Choroid plexus epithelial cell (primary cell): Measurements from ENCODE around the gene ARHGAP26.

ENCODE experiments used
- DNase-seq: peaks from one replicate; pipeline ENCODE4 v3.0.0-alpha.2; 2010; ENCODE audit warnings: low read depth
- H3K4me3 ChIP-seq: 2 replicates; pipeline ENCODE4 v1.5.1; 2011; ENCODE audit warnings: low read depth, mild to moderate bottlenecking, control low read depth, low read length, moderate library complexity
- CTCF ChIP-seq: conservative IDR thresholded peaks from 2 replicates; pipeline ENCODE4 v1.5.1; 2011; ENCODE audit warnings: low read depth, mild to moderate bottlenecking, control low read depth, inconsistent platforms, low read length, moderate library complexity

Gene ARHGAP26

DNA sequence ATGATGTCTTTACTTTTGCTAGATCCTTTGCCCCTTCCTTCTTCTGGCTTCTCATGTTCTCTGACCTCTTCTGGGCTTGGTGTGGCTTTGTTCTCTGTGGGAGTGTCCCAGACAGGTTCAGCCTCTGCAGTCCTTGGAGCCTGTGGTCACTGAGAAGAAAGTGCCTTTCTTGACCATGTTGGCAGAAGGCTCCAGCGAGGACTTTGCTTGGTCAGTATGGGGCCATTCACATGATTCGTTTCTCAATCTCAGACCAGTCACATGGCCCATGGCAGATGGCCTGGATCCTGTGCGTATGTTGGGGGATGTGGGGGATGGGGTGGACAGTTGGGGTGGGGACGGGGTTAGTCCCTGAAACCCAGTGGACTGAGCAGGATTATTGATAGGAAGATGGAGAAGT lies 274.1 kb downstream of the ARHGAP26 start:
- no peak for TF ChIP-seq CTCF
- no peak for DNase-seq
- no peak overlapping the region for H3K4me3 ChIP-seq

GRCh38 chr5:143045062-143045461 lies 274.9 kb downstream of the ARHGAP26 start:
- no peak overlapping the region for H3K4me3 ChIP-seq
- DNase-seq: no peak

GRCh38 chr5:143046314-143046713 lies 276.1 kb downstream of the ARHGAP26 start:
- TF ChIP-seq CTCF: no peak
- no peak for DNase-seq
- H3K4me3 ChIP-seq: no peak overlapping the region

More at GRCh38 chr5:143045062-143045461, 274.9 kb downstream of the ARHGAP26 start:
- no peak for TF ChIP-seq CTCF

GRCh38 chr5:143047091-143047490 lies 276.9 kb downstream of the ARHGAP26 start:
- TF ChIP-seq CTCF: no peak
- no peak for DNase-seq
- no peak overlapping the region for H3K4me3 ChIP-seq

- no peak overlapping the region for H3K4me3 ChIP-seq
- no peak for TF ChIP-seq CTCF
- no peak for DNase-seq
Observed at GRCh38 chr5:143050183-143050582, 280.0 kb downstream of the ARHGAP26 start.

DNA sequence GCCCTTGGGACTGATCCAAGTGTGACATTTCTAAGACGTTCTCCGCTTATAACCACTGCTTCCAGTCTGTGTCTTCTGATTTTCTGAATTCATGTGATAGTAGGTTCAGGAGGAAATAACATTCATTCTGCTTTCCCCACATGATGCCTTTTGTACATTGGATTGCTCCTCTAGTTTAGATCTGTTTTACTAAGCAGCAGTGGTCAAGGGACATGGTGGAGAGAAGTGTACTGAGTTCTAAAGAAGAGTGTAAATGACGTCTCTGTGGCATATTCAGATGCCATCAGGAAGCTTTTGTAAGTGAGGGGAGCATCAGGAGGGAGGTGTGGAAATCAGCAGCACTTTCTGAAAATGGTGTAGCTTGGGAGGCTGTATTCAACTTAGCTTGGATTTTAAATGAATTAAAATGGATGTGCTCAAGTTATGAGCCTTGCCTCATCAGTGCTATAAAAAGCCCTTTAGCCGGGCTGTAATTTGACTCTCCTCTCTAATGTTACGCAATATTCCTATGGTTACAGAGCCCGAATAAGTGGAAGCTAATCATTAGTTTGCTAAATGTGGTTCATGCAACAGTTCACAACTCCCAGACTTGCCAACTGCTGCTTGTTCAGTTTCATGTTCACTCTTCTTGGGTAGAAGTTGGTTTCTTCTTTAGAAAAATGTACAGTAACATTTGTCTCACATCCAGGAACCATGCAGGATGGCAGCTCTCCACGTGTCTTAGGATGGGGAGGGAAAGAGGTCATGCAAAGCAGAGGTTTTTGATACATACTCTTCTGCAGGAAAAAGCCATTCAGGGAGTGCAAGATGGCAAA lies 281.3 kb downstream of the ARHGAP26 start:
- peak; percentile 95 for DNase-seq
- no peak overlapping the region for H3K4me3 ChIP-seq
- TF ChIP-seq CTCF: no peak
